ENCODE results near the gene PRPF8.

DNA sequence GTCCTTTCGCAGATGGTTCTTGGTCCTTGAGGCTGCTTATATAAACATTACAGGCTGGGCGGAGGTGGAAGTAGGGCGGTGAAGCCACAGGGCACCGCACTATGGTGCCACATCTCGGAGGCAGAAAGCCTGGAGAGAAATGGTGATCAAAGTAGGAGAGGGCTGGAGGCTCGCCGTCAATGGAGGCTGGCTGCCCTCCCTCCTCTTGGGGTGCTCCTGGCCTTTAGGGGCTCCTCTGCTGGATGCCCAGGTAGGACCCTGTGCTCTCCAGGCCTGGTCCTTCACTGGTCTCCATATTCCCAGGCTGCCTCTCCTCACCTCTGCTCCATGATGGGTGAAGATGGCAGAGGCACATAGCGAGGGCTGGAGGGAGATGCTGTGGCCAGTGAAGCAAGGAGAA, 27.6 kb upstream of the PRPF8 start:
- TF ChIP-seq, protein P1, sequence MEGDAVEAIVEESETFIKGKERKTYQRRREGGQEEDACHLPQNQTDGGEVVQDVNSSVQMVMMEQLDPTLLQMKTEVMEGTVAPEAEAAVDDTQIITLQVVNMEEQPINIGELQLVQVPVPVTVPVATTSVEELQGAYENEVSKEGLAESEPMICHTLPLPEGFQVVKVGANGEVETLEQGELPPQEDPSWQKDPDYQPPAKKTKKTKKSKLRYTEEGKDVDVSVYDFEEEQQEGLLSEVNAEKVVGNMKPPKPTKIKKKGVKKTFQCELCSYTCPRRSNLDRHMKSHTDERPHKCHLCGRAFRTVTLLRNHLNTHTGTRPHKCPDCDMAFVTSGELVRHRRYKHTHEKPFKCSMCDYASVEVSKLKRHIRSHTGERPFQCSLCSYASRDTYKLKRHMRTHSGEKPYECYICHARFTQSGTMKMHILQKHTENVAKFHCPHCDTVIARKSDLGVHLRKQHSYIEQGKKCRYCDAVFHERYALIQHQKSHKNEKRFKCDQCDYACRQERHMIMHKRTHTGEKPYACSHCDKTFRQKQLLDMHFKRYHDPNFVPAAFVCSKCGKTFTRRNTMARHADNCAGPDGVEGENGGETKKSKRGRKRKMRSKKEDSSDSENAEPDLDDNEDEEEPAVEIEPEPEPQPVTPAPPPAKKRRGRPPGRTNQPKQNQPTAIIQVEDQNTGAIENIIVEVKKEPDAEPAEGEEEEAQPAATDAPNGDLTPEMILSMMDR (IDR thresholded peaks at IDR 0.05; ENCODE audit: low read length) = no peak
- TF ChIP-seq EZH2 (optimal IDR thresholded peaks at IDR 0.05; ENCODE audit: low read depth, low read length) = no peak

Measured in MM.1S (cell line).